Breast epithelium (tissue), 3 donors: Measurements from ENCODE around the gene IQSEC3.

Experiments
- CTCF ChIP-seq, 3 donors: fragments of 450-650 bp; IDR thresholded peaks; one replicate each; pipeline ENCODE4 v1.5.1; 2016 to 2017; ENCODE audit warnings: antibody characterized with exemption in 3 of 3, mild to moderate bottlenecking in 3 of 3, moderate library complexity in 3 of 3
- POLR2AphosphoS5 ChIP-seq, 3 donors: sonication (generic); formaldehyde crosslinking; IDR thresholded peaks; one replicate each; pipeline ENCODE4 v1.6.1; 2017; ENCODE audit warnings: antibody characterized with exemption in 3 of 3

GRCh38 chr12:93266-94005 is 26.9 kb downstream of the IQSEC3 start:
- TF ChIP-seq CTCF (IDR thresholded peaks at IDR 0.05) (no peak), POLR2AphosphoS5 (IDR thresholded peaks at IDR 0.05) (no peak)
